Tibial nerve (tissue), 4 donors: Measurements from ENCODE around the gene PKHD1. TPM values are rescaled to one million over a fixed set of nuclear protein-coding genes. Genes with fewer than 3 reads are reported as not detected.
A peak's percentile ranks its signal among the peaks of the same experiment; 100 is the strongest.

Experiments
- DNase-seq, 2 donors: peaks; one replicate each; pipeline ENCODE4 v3.0.0-alpha.2; 2019; ENCODE audit warnings: low spot score in 2 of 2
- H3K27ac ChIP-seq, 4 donors: fragments of 200-600 bp; sonication (generic) in 3 of 4; one replicate each; pipeline ENCODE4 v1.5.1; 2017 to 2019; ENCODE audit warnings: mild to moderate bottlenecking in 1 of 4
- H3K27me3 ChIP-seq, 2 donors: fragments of 200-600 bp; sonication (generic) in 1 of 2; one replicate each; pipeline versions ENCODE4 v1.5.1 to v1.6.0; 2017 to 2019
- H3K36me3 ChIP-seq, 3 donors: fragments of 200-600 bp; sonication (generic); one replicate each; pipeline ENCODE4 v1.5.1; 2018 to 2019
- H3K4me1 ChIP-seq, 4 donors: fragments of 200-600 bp; sonication (generic) in 3 of 4; one replicate each; pipeline ENCODE4 v1.5.1; 2017 to 2019
- H3K4me3 ChIP-seq, 4 donors: fragments of 200-600 bp; sonication (generic) in 3 of 4; one replicate each; pipeline ENCODE4 v1.5.1; 2017 to 2019; ENCODE audit warnings: mild to moderate bottlenecking in 1 of 4, moderate library complexity in 1 of 4
- H3K9me3 ChIP-seq, 4 donors: fragments of 200-600 bp; sonication (generic) in 3 of 4; one replicate each; pipeline ENCODE4 v1.5.1; 2017 to 2019
- CTCF ChIP-seq, 5 experiments: fragments of 200-600 bp in 3 of 5; fragments of 450-650 bp in 2 of 5; sonication (generic) in 3 of 5; IDR thresholded peaks; one replicate each; pipeline ENCODE4 v1.5.1; 2016 to 2019; ENCODE audit warnings: antibody characterized with exemption in 5 of 5, mild to moderate bottlenecking in 3 of 5, moderate library complexity in 2 of 5
- EP300 ChIP-seq, 2 donors: sonication (generic); formaldehyde crosslinking; IDR thresholded peaks; one replicate each; pipeline ENCODE4 v1.6.1; 2017; ENCODE audit warnings: antibody characterized with exemption in 2 of 2, mild to moderate bottlenecking in 1 of 2
- POLR2A ChIP-seq, 2 donors: fragments of 450-650 bp; IDR thresholded peaks; one replicate each; pipeline ENCODE4 v1.6.1; 2017; ENCODE audit warnings: antibody characterized with exemption in 2 of 2, mild to moderate bottlenecking in 2 of 2, moderate library complexity in 2 of 2
- WGBS, 2 donors: methylation state at CpG; one replicate each; pipeline ENCODE4 v1.1.5; 2018; 5-methylcytosine and 5-hydroxymethylcytosine counted together
- total RNA-seq, 4 donors: library from RNA; depleted of rRNA; stranded (reverse); fragments of >200 nt; gene quantifications; one replicate each; pipeline ENCODE4 v1.1.0, GENCODE V29; 2016

Gene PKHD1
- total RNA-seq, 4 donors from 2014 or later: under 0.01 to 0.22 (median 0.20) TPM

- no peaks in the 10 kb centered on the region for H3K9me3 ChIP-seq
- TF ChIP-seq POLR2A (IDR thresholded peaks at IDR 0.05): no peak
- peak; percentile 13 to 35 (median 32) for TF ChIP-seq CTCF (IDR thresholded peaks at IDR 0.05)
- no peak for TF ChIP-seq EP300 (IDR thresholded peaks at IDR 0.05)
Measured at GRCh38 chr6:52063584-52064344, 23.6 kb downstream of the PKHD1 start.

GRCh38 chr6:52061481-52061880 lies 25.9 kb downstream of the PKHD1 start:
- no peaks in the 10 kb centered on the region for H3K4me1 ChIP-seq
- DNase-seq: no peak
- no peaks in the 10 kb centered on the region for H3K9me3 ChIP-seq
- 93 to 96% methylated on average over 3 of the region's 3 CpGs for WGBS, 2 donors
- no peaks in the 10 kb centered on the region for H3K27me3 ChIP-seq
- no peak overlapping the region for H3K4me3 ChIP-seq
- H3K27ac ChIP-seq: no peak overlapping the region
- TF ChIP-seq CTCF (IDR thresholded peaks at IDR 0.05) (no peak), EP300 (IDR thresholded peaks at IDR 0.05) (no peak), POLR2A (IDR thresholded peaks at IDR 0.05) (no peak)
- H3K36me3 ChIP-seq: no peaks in the 10 kb centered on the region

More at GRCh38 chr6:52063584-52064344, 23.6 kb downstream of the PKHD1 start:
- WGBS, 2 donors: 14 to 27% methylated on average over 5 of the region's 5 CpGs
- no peak overlapping the region for H3K27ac ChIP-seq
- no peak for DNase-seq
- H3K27me3 ChIP-seq: no peaks in the 10 kb centered on the region
- H3K4me3 ChIP-seq: no peak overlapping the region
- no peaks in the 10 kb centered on the region for H3K4me1 ChIP-seq
- no peaks in the 10 kb centered on the region for H3K36me3 ChIP-seq

- no peak for TF ChIP-seq CTCF (IDR thresholded peaks at IDR 0.05)
- no peak for TF ChIP-seq EP300 (IDR thresholded peaks at IDR 0.05)
- TF ChIP-seq POLR2A (IDR thresholded peaks at IDR 0.05): no peak
- Histone ChIP-seq H3K4me1 (no peaks in the 10 kb centered on the region), H3K27ac (no peak overlapping the region), H3K36me3 (no peaks in the 10 kb centered on the region), H3K4me3 (no peak overlapping the region), H3K27me3 (no peaks in the 10 kb centered on the region), H3K9me3 (no peaks in the 10 kb centered on the region)
- no peak for DNase-seq
- 41 to 50% methylated on average over 1 of the region's 1 CpG for WGBS, 2 donors
Measured at GRCh38 chr6:52059821-52060220, 27.6 kb downstream of the PKHD1 start.

GRCh38 chr6:52055451-52055850 lies 32.0 kb downstream of the PKHD1 start:
- Histone ChIP-seq H3K4me1 (no peaks in the 10 kb centered on the region), H3K4me3 (no peak overlapping the region), H3K27ac (no peak overlapping the region), H3K36me3 (no peaks in the 10 kb centered on the region), H3K9me3 (no peaks in the 10 kb centered on the region), H3K27me3 (no peaks in the 10 kb centered on the region)
- 81 to 85% methylated on average over 7 of the region's 7 CpGs for WGBS, 2 donors
- no peak for DNase-seq
- no peak for TF ChIP-seq EP300 (IDR thresholded peaks at IDR 0.05)
- TF ChIP-seq CTCF (IDR thresholded peaks at IDR 0.05): no peak
- no peak for TF ChIP-seq POLR2A (IDR thresholded peaks at IDR 0.05)

- H3K9me3 ChIP-seq: no peaks in the 10 kb centered on the region
- no peaks in the 10 kb centered on the region for H3K36me3 ChIP-seq
- no peak for DNase-seq
- no peaks in the 10 kb centered on the region for H3K27me3 ChIP-seq
- TF ChIP-seq EP300 (IDR thresholded peaks at IDR 0.05) (no peak), CTCF (IDR thresholded peaks at IDR 0.05) (no peak), POLR2A (IDR thresholded peaks at IDR 0.05) (no peak)
- no peak overlapping the region for H3K27ac ChIP-seq
- 77 to 82% methylated on average over 8 of the region's 8 CpGs for WGBS, 2 donors
- H3K4me1 ChIP-seq: no peaks in the 10 kb centered on the region
- H3K4me3 ChIP-seq: no peak overlapping the region
Measured at GRCh38 chr6:52053038-52053695, 34.2 kb downstream of the PKHD1 start.
